ENCODE data around the gene NEURL4.

The NEURL4 gene

DNA sequence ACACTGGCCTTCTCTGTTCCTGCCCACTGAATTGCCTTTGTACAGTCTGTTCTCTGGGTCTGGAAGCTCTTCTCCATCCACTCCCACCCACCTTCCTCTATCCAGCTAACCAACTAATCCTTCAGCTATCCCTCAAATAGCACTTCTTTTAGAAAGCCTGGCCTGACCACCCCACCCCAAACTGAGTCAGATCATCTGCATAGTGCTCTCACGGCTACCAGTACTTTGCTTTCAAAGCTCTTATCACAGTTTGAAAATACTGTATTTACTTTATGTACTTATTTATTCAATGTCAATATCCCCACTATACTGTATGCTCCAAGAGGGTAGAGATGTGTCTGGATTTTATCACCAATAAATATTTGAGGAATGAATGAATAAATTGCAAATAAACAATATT is 62.4 kb downstream of the NEURL4 start:
- no peak for DNase-seq
